GM18505 (cell line): ENCODE data around the gene SLC39A11.

Source experiments
- ATAC-seq: cut with Tn5 transposase; IDR thresholded peaks from one replicate; pipeline ENCODE4 v1.9.1; 2021; ENCODE audit not compliant: unreplicated experiment
- POLR2A ChIP-seq: IDR thresholded peaks from 4 replicates; pipeline ENCODE4 v1.6.1; 2011; ENCODE audit warnings: borderline replicate concordance; ENCODE audit not compliant: insufficient read depth, insufficient read length; ENCODE audit errors: extremely low read depth

SLC39A11 gene

GRCh38 chr17:73029991-73030390 is 62.5 kb downstream of the SLC39A11 start:
- no peak for TF ChIP-seq POLR2A
- no peak for ATAC-seq

- ATAC-seq, result no peak
These were observed 63.5 kb downstream of the SLC39A11 start for GRCh38 chr17:73029021-73029420.

GRCh38 chr17:73028299-73028755 is 64.2 kb downstream of the SLC39A11 start:
- no peak for ATAC-seq
- no peak for TF ChIP-seq POLR2A

More at GRCh38 chr17:73029021-73029420, 63.5 kb downstream of the SLC39A11 start:
- TF ChIP-seq POLR2A, result no peak

- TF ChIP-seq POLR2A, result no peak
- no peak for ATAC-seq
These were observed 65.3 kb downstream of the SLC39A11 start for GRCh38 chr17:73027130-73027741.

- ATAC-seq, result no peak
- TF ChIP-seq POLR2A, result no peak
These were observed 67.4 kb downstream of the SLC39A11 start for GRCh38 chr17:73025041-73025560.

GRCh38 chr17:73023759-73024158 is 68.7 kb downstream of the SLC39A11 start:
- no peak for TF ChIP-seq POLR2A
- ATAC-seq, result no peak

- no peak for ATAC-seq
- TF ChIP-seq POLR2A, result no peak
These were observed 69.8 kb downstream of the SLC39A11 start for GRCh38 chr17:73022694-73023093.

GRCh38 chr17:73021771-73022170 is 70.7 kb downstream of the SLC39A11 start:
- no peak for TF ChIP-seq POLR2A
- no peak for ATAC-seq

GRCh38 chr17:73020110-73020509 is 72.4 kb downstream of the SLC39A11 start:
- ATAC-seq, result no peak
- no peak for TF ChIP-seq POLR2A

GRCh38 chr17:73018599-73018998 is 73.9 kb downstream of the SLC39A11 start:
- no peak for ATAC-seq

GRCh38 chr17:73017658-73018057 is 74.8 kb downstream of the SLC39A11 start:
- no peak for ATAC-seq
- TF ChIP-seq POLR2A, result no peak

More at GRCh38 chr17:73018599-73018998, 73.9 kb downstream of the SLC39A11 start:
- TF ChIP-seq POLR2A, result no peak

- TF ChIP-seq POLR2A, result no peak
- ATAC-seq, result no peak
These were observed 76.7 kb downstream of the SLC39A11 start for GRCh38 chr17:73015722-73016276.

GRCh38 chr17:73013816-73014663 is 78.4 kb downstream of the SLC39A11 start:
- ATAC-seq, result no peak
- TF ChIP-seq POLR2A, result no peak
